PFSK-1 (cell line): ENCODE measurements around the gene DLGAP1.

Experiments used
- POLR2AphosphoS5 ChIP-seq: IDR thresholded peaks from 2 replicates; pipeline ENCODE4 v1.6.1; 2012; ENCODE audit warnings: low read depth, mild to moderate bottlenecking, control low read depth, low read length, moderate library complexity
- REST ChIP-seq, 2 experiments: IDR thresholded peaks; 2 replicates each; pipeline versions ENCODE4 v1.6.1 to v1.8.0; 2011 to 2012; ENCODE audit warnings: low read depth in 2 of 2, low read length in 2 of 2, control low read depth in 1 of 2, inconsistent platforms in 1 of 2, mild to moderate bottlenecking in 1 of 2, moderate library complexity in 1 of 2; ENCODE audit not compliant: insufficient read depth in 1 of 2

GRCh38 chr18:4241090-4241617, 214.0 kb downstream of the DLGAP1 start:
- TF ChIP-seq REST (IDR thresholded peaks at IDR 0.05; ENCODE audit: insufficient read depth in 1 of 2, low read depth in 2 of 2, low read length in 2 of 2) (no peak), POLR2AphosphoS5 (no peak)
